ENCODE data around the gene ZSCAN2. TPM values are rescaled to one million over a fixed set of nuclear protein-coding genes. Genes with fewer than 3 reads are reported as not detected.

The ZSCAN2 gene
- total and polyA plus RNA-seq, 2 of the 8 experiments (the other 6 are each of a cell fraction or from before 2014, with no cell fraction given), result 23.6 to 52.4 TPM

GRCh38 chr15:84611631-84612030 is 10.8 kb downstream of the ZSCAN2 start (continued):
- TF ChIP-seq CHD7 (IDR thresholded peaks at IDR 0.05; ENCODE audit: insufficient replicate concordance, low read length), result no peak
- TF ChIP-seq SP1 (IDR thresholded peaks at IDR 0.05; ENCODE audit: low read depth, low read length), result no peak
- no peak for TF ChIP-seq RXRA (IDR thresholded peaks at IDR 0.05; ENCODE audit: insufficient read depth, low read depth, low read length)
- TF ChIP-seq ZNF274 (IDR thresholded peaks at IDR 0.05; ENCODE audit: borderline replicate concordance, extremely low read depth, low read length), result no peak
- no peak for TF ChIP-seq NANOG (IDR thresholded peaks at IDR 0.05; ENCODE audit: insufficient read depth, low read depth, low read length, poor library complexity, severe bottlenecking)
- no peak for TF ChIP-seq FOSL1 (IDR thresholded peaks at IDR 0.05; ENCODE audit: insufficient read depth, low read depth, low read length)

Measured in H1 (cell line).